Measurements from ENCODE around the gene KIFAP3. TPM values are rescaled to one million over a fixed set of nuclear protein-coding genes. Genes with fewer than 3 reads are reported as not detected.
"Not testable (repeated sequence)": the region's sequence is repeated elsewhere in the genome, so short reads cannot be mapped to it uniquely, and the experiment has no call there.

KIFAP3 gene
- total RNA-seq, 2 experiments from 2014 or later: 14.0 to 14.7 TPM

- H3K36me3 Mint-ChIP-seq (ENCODE audit: low read depth): peaks cover 18% of the 10 kb centered on the region
- no peaks in the 10 kb centered on the region for H3K4me1 Mint-ChIP-seq (ENCODE audit: low read depth)
- no peaks in the 10 kb centered on the region for H3K27me3 Mint-ChIP-seq
- ATAC-seq: no peak
- H3K9me3 Mint-ChIP-seq: peaks cover 7% of the 10 kb centered on the region
- CTCF ChIA-PET: no interaction called here
- POLR2A ChIA-PET: no interaction called here
- no peak for DNase-seq
- H3K4me3 Mint-ChIP-seq: no peak overlapping the region
- TF ChIP-seq CTCF (IDR thresholded peaks at IDR 0.05): no peak
- intact Hi-C loops (cut with micrococcal nuclease): no loop called here
- no peak overlapping the region for H3K27ac Mint-ChIP-seq
These were observed 57.0 kb downstream of the KIFAP3 start for GRCh38 chr1:170017478-170017877.

- DNase-seq (no peak), ATAC-seq (no peak)
- H3K27ac Mint-ChIP-seq: no peak overlapping the region
- H3K4me3 Mint-ChIP-seq: no peak overlapping the region
- POLR2A ChIA-PET: no interaction called here
- H3K36me3 Mint-ChIP-seq (ENCODE audit: low read depth): peaks cover 15% of the 10 kb centered on the region
- H3K4me1 Mint-ChIP-seq (ENCODE audit: low read depth): no peaks in the 10 kb centered on the region
- H3K9me3 Mint-ChIP-seq: no peaks in the 10 kb centered on the region
- no peak for TF ChIP-seq CTCF (IDR thresholded peaks at IDR 0.05)
- H3K27me3 Mint-ChIP-seq: no peaks in the 10 kb centered on the region
- CTCF ChIA-PET: no interaction called here
- intact Hi-C loops (cut with micrococcal nuclease): no loop called here
These were observed 61.6 kb downstream of the KIFAP3 start for GRCh38 chr1:170012920-170013319.

GRCh38 chr1:170010443-170010842, 64.1 kb downstream of the KIFAP3 start:
- no peaks in the 10 kb centered on the region for H3K9me3 Mint-ChIP-seq

GRCh38 chr1:170009551-170009950, 64.9 kb downstream of the KIFAP3 start:
- ATAC-seq (no peak), DNase-seq (no peak)
- intact Hi-C loops (cut with micrococcal nuclease): no loop called here
- no peak overlapping the region for H3K27ac Mint-ChIP-seq
- ChIA-PET CTCF (no interaction called here), POLR2A (no interaction called here)
- no peaks in the 10 kb centered on the region for H3K27me3 Mint-ChIP-seq
- TF ChIP-seq CTCF (IDR thresholded peaks at IDR 0.05): no peak
- H3K36me3 Mint-ChIP-seq (ENCODE audit: low read depth): peaks cover 16% of the 10 kb centered on the region
- no peaks in the 10 kb centered on the region for H3K9me3 Mint-ChIP-seq
- no peak overlapping the region for H3K4me3 Mint-ChIP-seq
- H3K4me1 Mint-ChIP-seq (ENCODE audit: low read depth): no peaks in the 10 kb centered on the region

More at GRCh38 chr1:170010443-170010842, 64.1 kb downstream of the KIFAP3 start:
- Mint-ChIP-seq H3K36me3 (ENCODE audit: low read depth) (peaks cover 19% of the 10 kb centered on the region), H3K27ac (no peak overlapping the region), H3K4me1 (ENCODE audit: low read depth) (no peaks in the 10 kb centered on the region), H3K4me3 (no peak overlapping the region), H3K27me3 (no peaks in the 10 kb centered on the region)
- intact Hi-C loops (cut with micrococcal nuclease): no loop called here
- no peak for ATAC-seq
- DNase-seq: peak; percentile 41
- ChIA-PET POLR2A (no interaction called here), CTCF (interaction anchor here (0.7 to 1.4 kb wide), 2 partner anchors 17 to 64 kb away, joined by 3 to 5 read pairs; partner anchors contain the start of gene KIFAP3)
- no peak for TF ChIP-seq CTCF (IDR thresholded peaks at IDR 0.05)

- ATAC-seq; DNase-seq; H3K4me1 Mint-ChIP-seq (ENCODE audit: low read depth); intact Hi-C loops (cut with micrococcal nuclease); POLR2A ChIA-PET; H3K27me3 Mint-ChIP-seq; H3K4me3 Mint-ChIP-seq; CTCF ChIA-PET; H3K27ac Mint-ChIP-seq; H3K9me3 Mint-ChIP-seq: not testable (repeated sequence)
- peaks cover 16% of the 10 kb centered on the region for H3K36me3 Mint-ChIP-seq (ENCODE audit: low read depth)
These were observed 65.8 kb downstream of the KIFAP3 start for GRCh38 chr1:170008745-170009144.

- ATAC-seq; H3K9me3 Mint-ChIP-seq; intact Hi-C loops (cut with micrococcal nuclease); CTCF ChIA-PET; H3K4me1 Mint-ChIP-seq (ENCODE audit: low read depth); H3K4me3 Mint-ChIP-seq; DNase-seq; H3K27me3 Mint-ChIP-seq; H3K27ac Mint-ChIP-seq; POLR2A ChIA-PET: not testable (repeated sequence)
- H3K36me3 Mint-ChIP-seq (ENCODE audit: low read depth): peaks cover 12% of the 10 kb centered on the region
These were observed 71.1 kb downstream of the KIFAP3 start for GRCh38 chr1:170003270-170003835.
